Endothelial cell of umbilical vein (primary cell): Measurements from ENCODE around the gene TNRC6B. TPM values are rescaled to one million over a fixed set of nuclear protein-coding genes. Genes with fewer than 3 reads are reported as not detected.

ENCODE experiments used
- BruUV-seq: library from RNA; stranded (reverse); fragments of 400-500 nt; replicated peaks from 2 replicates; lab custom pipeline; 2021; lab: Mats Ljungman, UMichigan
- CTCF ChIA-PET: fragments of 300-600, 350-600 bp; sonication (Branson Sonifier 250); formaldehyde crosslinking; loops from one replicate; lab custom pipeline; 2021; ENCODE audit warnings: antibody characterized with exemption, inconsistent platforms; lab: Charles Lee
- POLR2A ChIA-PET: fragments of 300-600, 350-600 bp; sonication (Branson Sonifier 250); formaldehyde crosslinking; loops from one replicate; lab custom pipeline; 2021; ENCODE audit warnings: antibody characterized with exemption, inconsistent platforms; lab: Charles Lee
- DNase-seq: peaks from one replicate; pipeline ENCODE4 v3.0.0-alpha.2; 2011; ENCODE audit warnings: low read depth, low spot score
- FAIRE-seq: peaks from 2 replicates; lab custom pipeline; 2011; peaks lifted over from hg19 to GRCh38; lab: Jason Lieb, UNC
- H2AFZ ChIP-seq: 2 replicates; pipeline ENCODE4 v1.6.0; 2012; ENCODE audit warnings: low read depth, low read length, control low read depth, inconsistent platforms
- H3K27ac ChIP-seq: 2 replicates; pipeline ENCODE4 v1.5.1; 2011; ENCODE audit warnings: low read depth, mild to moderate bottlenecking, control low read depth, low read length, moderate library complexity; ENCODE audit not compliant: insufficient read depth
- H3K27me3 ChIP-seq, 2 experiments: 2 replicates each; pipeline versions ENCODE4 v1.6.0 to v1.6.1; 2011; ENCODE audit warnings: low read length in 2 of 2, mixed read lengths in 1 of 2; ENCODE audit not compliant: control insufficient read depth in 2 of 2, insufficient read depth in 2 of 2
- H3K36me3 ChIP-seq, 2 experiments: 2 replicates in 1 of 2; 3 replicates in 1 of 2; pipeline ENCODE4 v1.5.1; 2011; ENCODE audit warnings: low read length in 2 of 2, mild to moderate bottlenecking in 1 of 2, moderate library complexity in 1 of 2; ENCODE audit not compliant: control insufficient read depth in 2 of 2, insufficient read depth in 2 of 2; ENCODE audit errors: extremely low read depth in 1 of 2
- H3K4me1 ChIP-seq: 3 replicates; pipeline ENCODE4 v1.5.1; 2011; ENCODE audit warnings: mild to moderate bottlenecking, low read length; ENCODE audit not compliant: control insufficient read depth, insufficient read depth; ENCODE audit errors: extremely low read depth
- H3K4me2 ChIP-seq: 2 replicates; pipeline ENCODE4 v1.6.1; 2011; ENCODE audit warnings: low read length, control low read depth, mixed read lengths; ENCODE audit not compliant: insufficient read depth
- H3K4me3 ChIP-seq, 3 experiments: fragments of 200-600 bp in 1 of 3; sonication (generic), shearing (Covaris generic) in 1 of 3; replicated peaks in 1 of 3; 2 replicates each; pipeline ENCODE4 v1.5.1; 2011 to 2016; ENCODE audit warnings: control low read depth in 3 of 3, low read length in 3 of 3, mild to moderate bottlenecking in 2 of 3, inconsistent platforms in 1 of 3, low read depth in 1 of 3, moderate library complexity in 1 of 3; ENCODE audit not compliant: insufficient read depth in 1 of 3
- H3K79me2 ChIP-seq: 2 replicates; pipeline ENCODE4 v1.6.0; 2012; ENCODE audit warnings: low read length, inconsistent platforms; ENCODE audit not compliant: control insufficient read depth, insufficient read depth
- H3K9ac ChIP-seq: replicated peaks from 2 replicates; pipeline ENCODE3; 2011; ENCODE audit warnings: low read length, control low read depth; ENCODE audit not compliant: insufficient read depth; ENCODE audit errors: extremely low read depth
- H3K9me1 ChIP-seq: replicated peaks from 3 replicates; pipeline ENCODE4 v1.6.0; 2011; ENCODE audit warnings: mild to moderate bottlenecking, low read length; ENCODE audit not compliant: control insufficient read depth, insufficient read depth; ENCODE audit errors: extremely low read depth
- H3K9me3 ChIP-seq: replicated peaks from 2 replicates; pipeline ENCODE4 v1.5.1; 2012; ENCODE audit warnings: low read length, inconsistent platforms; ENCODE audit not compliant: control insufficient read depth, insufficient read depth
- H4K20me1 ChIP-seq: replicated peaks from 2 replicates; pipeline ENCODE3; 2011; ENCODE audit warnings: mild to moderate bottlenecking, low read length; ENCODE audit not compliant: control insufficient read depth, insufficient read depth; ENCODE audit errors: extremely low read depth
- CTCF ChIP-seq, 2 donors: IDR thresholded peaks; 1 replicate in 1 of 2; 2 replicates in 1 of 2; pipeline ENCODE4 v1.5.1; 2011; ENCODE audit warnings: low read length in 2 of 2, mild to moderate bottlenecking in 2 of 2, moderate library complexity in 2 of 2, control low read depth in 1 of 2, inconsistent platforms in 1 of 2, low read depth in 1 of 2; ENCODE audit not compliant: insufficient read depth in 1 of 2; ENCODE audit errors: extremely low read depth in 1 of 2
- EZH2 ChIP-seq: IDR thresholded peaks from 2 replicates; pipeline ENCODE4 v1.6.1; 2012; ENCODE audit warnings: borderline replicate concordance, low read depth, mild to moderate bottlenecking, moderate library complexity, low read length, inconsistent platforms; ENCODE audit not compliant: severe bottlenecking
- FOS ChIP-seq: IDR thresholded peaks from 2 replicates; pipeline ENCODE4 v1.6.1; 2011; ENCODE audit warnings: mild to moderate bottlenecking, low read length, moderate library complexity, borderline replicate concordance; ENCODE audit not compliant: insufficient read depth
- GATA2 ChIP-seq: IDR thresholded peaks from 2 replicates; pipeline ENCODE4 v1.7.0; 2011; ENCODE audit warnings: low read depth, mild to moderate bottlenecking, moderate library complexity, mixed read lengths, low read length; ENCODE audit not compliant: insufficient read length, insufficient read depth
- JUN ChIP-seq: IDR thresholded peaks from 2 replicates; pipeline ENCODE4 v1.6.1; 2011; ENCODE audit warnings: borderline replicate concordance, low read depth; ENCODE audit not compliant: insufficient read length, insufficient read depth
- MAX ChIP-seq: IDR thresholded peaks from 2 replicates; pipeline ENCODE4 v1.6.1; 2011; ENCODE audit not compliant: insufficient read depth, insufficient read length
- MYC ChIP-seq: IDR thresholded peaks from one replicate; pipeline ENCODE4 v1.6.1; 2011; ENCODE audit warnings: mild to moderate bottlenecking, low read depth, low read length
- POLR2A ChIP-seq: IDR thresholded peaks from 2 replicates; pipeline ENCODE4 v1.6.1; 2012; ENCODE audit warnings: low read depth, mild to moderate bottlenecking, control low read depth, low read length
- POLR2AphosphoS5 ChIP-seq: IDR thresholded peaks from 2 replicates; pipeline ENCODE4 v1.6.1; 2012; ENCODE audit warnings: low read depth, mild to moderate bottlenecking, control low read depth, low read length, moderate library complexity; ENCODE audit not compliant: insufficient read depth
- dilution Hi-C: fragments of 300-500 bp; cut with MboI; formaldehyde crosslinking; loops from one replicate; pipeline ENCODE4 v1.15.0; 2019; ENCODE audit warnings: low sequenced_read_pairs; ENCODE audit not compliant: extremely low pct_ligation_motif_present
- intact Hi-C: fragments of 100-400 bp; cut with micrococcal nuclease; formaldehyde crosslinking; loops from one replicate; pipeline ENCODE4 v1.10.0; 2022
- polyA plus RNA-seq, 4 experiments: library from polyadenylated mRNA; depleted of rRNA in 3 of 4; stranded (reverse) in 3 of 4; unstranded in 1 of 4; fragments of >200 nt; gene quantifications; 2 replicates each; pipeline versions ENCODE4 v1.2.1 to v1.2.3, GENCODE V29; 2011 to 2012; ENCODE audit warnings: missing spikeins in 1 of 4
- total RNA-seq: library from RNA; stranded (reverse); gene quantifications from 2 replicates; pipeline ENCODE4 v1.2.3, GENCODE V29; 2021

The TNRC6B gene
- total and polyA plus RNA-seq, 2 donors (not counting 3 experiments of a cell fraction or from before 2014, with no cell fraction given): 10.6 to 37.2 TPM

- CTCF ChIA-PET: interaction anchor here (0.7 to 1.6 kb wide), 3 partner anchors 9 to 224 kb away, joined by 3 to 4 read pairs (median 4); no protein-coding TSS in a partner anchor
- no peaks in the 10 kb centered on the region for H3K27me3 ChIP-seq
- H4K20me1 ChIP-seq: no peaks in the 10 kb centered on the region
- no peaks in the 10 kb centered on the region for H3K9me3 ChIP-seq
- H3K4me1 ChIP-seq: peaks cover 19% of the 10 kb centered on the region
- no peaks in the 10 kb centered on the region for H3K9me1 ChIP-seq
- H3K9ac ChIP-seq: no peak overlapping the region
- no TSS peak for BruUV-seq
- dilution Hi-C loops (no loop called here), intact Hi-C loops (no loop called here)
- POLR2A ChIA-PET: no interaction called here
- FAIRE-seq (no peak), DNase-seq (no peak)
- H3K4me2 ChIP-seq: no peak overlapping the region
- H3K27ac ChIP-seq: no peak overlapping the region
- H3K79me2 ChIP-seq: no peaks in the 10 kb centered on the region
- no peak for TF ChIP-seq EZH2
- TF ChIP-seq GATA2: no peak
- TF ChIP-seq CTCF (IDR thresholded peaks at IDR 0.05; ENCODE audit: extremely low read depth in 1 of 2, insufficient read depth in 1 of 2, low read depth in 1 of 2, low read length in 2 of 2): no peak
- no peak for TF ChIP-seq POLR2A
- no peak for TF ChIP-seq JUN
- no peak for TF ChIP-seq FOS
- TF ChIP-seq POLR2AphosphoS5: no peak
- no peak for TF ChIP-seq MAX
- no peak for TF ChIP-seq MYC
- no peak overlapping the region for H3K4me3 ChIP-seq
- H3K36me3 ChIP-seq: peaks cover 0 to 2% of the 10 kb centered on the region in 2 experiments
- H2AFZ ChIP-seq: no peak overlapping the region
Measured at GRCh38 chr22:40330615-40331014, 152.9 kb downstream of the TNRC6B start.
